WTC11 (cell line): Measurements from ENCODE around the gene UGP2. TPM values are rescaled to one million over a fixed set of nuclear protein-coding genes. Genes with fewer than 3 reads are reported as not detected.

Experiments
- ATAC-seq: fragments of 200-7000 bp; cut with Tn5 transposase; 2 replicates; pipeline ENCODE4 v1.10.0; 2021; ENCODE audit warnings: mild to moderate bottlenecking, moderate library complexity
- CTCF ChIA-PET: fragments of 300-600 bp; sonication (Branson Sonifier 250); formaldehyde crosslinking; loops from one replicate; lab custom pipeline; 2021; ENCODE audit warnings: antibody characterized with exemption; lab: Charles Lee
- POLR2A ChIA-PET: fragments of 350-600 bp; sonication (Branson Sonifier 250); formaldehyde crosslinking; loops from one replicate; lab custom pipeline; 2021; ENCODE audit warnings: antibody characterized with exemption; lab: Charles Lee
- DNase-seq: peaks from one replicate; pipeline ENCODE4 v3.0.0; 2021; ENCODE audit warnings: low spot score
- H3K27ac Mint-ChIP-seq: 2 replicates; pipeline ENCODE4 v1.8.0; 2021; ENCODE audit warnings: mixed read lengths
- H3K27me3 Mint-ChIP-seq: 2 replicates; pipeline ENCODE4 v1.8.0; 2021; ENCODE audit warnings: low read depth, mild to moderate bottlenecking, moderate library complexity, mixed read lengths
- H3K36me3 Mint-ChIP-seq: 2 replicates; pipeline ENCODE4 v1.8.0; 2021; ENCODE audit warnings: mixed read lengths
- H3K4me1 Mint-ChIP-seq: 2 replicates; pipeline ENCODE4 v1.8.0; 2022; ENCODE audit warnings: mixed read lengths
- H3K4me3 Mint-ChIP-seq: 2 replicates; pipeline ENCODE4 v1.8.0; 2021; ENCODE audit warnings: mild to moderate bottlenecking, moderate library complexity, mixed read lengths
- H3K9me3 Mint-ChIP-seq: 2 replicates; pipeline ENCODE4 v1.8.0; 2021; ENCODE audit warnings: mixed read lengths
- CBFB ChIP-seq: sonication (generic); formaldehyde crosslinking; IDR thresholded peaks from 2 replicates; pipeline ENCODE4 v1.8.1; 2022; ENCODE audit warnings: mild to moderate bottlenecking, low read depth, missing genetic modification reagents
- ESRRA ChIP-seq: sonication (generic); formaldehyde crosslinking; IDR thresholded peaks from 2 replicates; pipeline ENCODE4 v1.8.1; 2022; ENCODE audit warnings: mild to moderate bottlenecking, missing genetic modification reagents, borderline replicate concordance
- NFE2L1 ChIP-seq: sonication (generic); formaldehyde crosslinking; IDR thresholded peaks from 2 replicates; pipeline ENCODE4 v1.8.1; 2023; ENCODE audit warnings: missing genetic modification reagents
- NR2C2 ChIP-seq: sonication (generic); formaldehyde crosslinking; IDR thresholded peaks from 2 replicates; pipeline ENCODE4 v1.8.0; 2022; ENCODE audit warnings: mild to moderate bottlenecking, missing genetic modification reagents
- PRRX2 ChIP-seq: fragments of 250-450 bp; sonication (Bioruptor Pico); IDR thresholded peaks from 2 replicates; pipeline ENCODE4 v1.8.0; 2021; ENCODE audit warnings: mild to moderate bottlenecking
- TP53 ChIP-seq: sonication (generic); formaldehyde crosslinking; IDR thresholded peaks from 2 replicates; pipeline ENCODE4 v1.8.1; 2023; ENCODE audit warnings: mild to moderate bottlenecking, missing genetic modification reagents
- ZBTB21 ChIP-seq: sonication (generic); formaldehyde crosslinking; IDR thresholded peaks from 2 replicates; pipeline ENCODE4 v1.8.1; 2023; ENCODE audit warnings: mild to moderate bottlenecking, missing genetic modification reagents, borderline replicate concordance
- ZNF219 ChIP-seq: sonication (generic); formaldehyde crosslinking; IDR thresholded peaks from 2 replicates; pipeline ENCODE4 v1.8.0; 2023; ENCODE audit warnings: missing genetic modification reagents, mild to moderate bottlenecking, borderline replicate concordance
- ZNF416 ChIP-seq: fragments of 250-450 bp; sonication (Bioruptor Pico); IDR thresholded peaks from 2 replicates; pipeline ENCODE4 v1.9.0; 2021; ENCODE audit warnings: mild to moderate bottlenecking, inconsistent platforms
- ZNF671 ChIP-seq: fragments of 250-450 bp; sonication (Bioruptor Pico); IDR thresholded peaks from 2 replicates; pipeline ENCODE4 v1.8.0; 2021; ENCODE audit warnings: mild to moderate bottlenecking
- total RNA-seq: library from RNA; stranded (reverse); gene quantifications from 3 replicates; pipeline ENCODE4 v1.2.3, GENCODE V29; 2021
- TF ChIP-seq, protein P1 (sequence below): sonication (generic); formaldehyde crosslinking; IDR thresholded peaks from 2 replicates; pipeline ENCODE4 v1.8.0; 2023; ENCODE audit warnings: missing genetic modification reagents
- TF ChIP-seq, protein P2 (sequence below): sonication (generic); formaldehyde crosslinking; IDR thresholded peaks from 2 replicates; pipeline ENCODE4 v1.8.0; 2022; ENCODE audit warnings: mild to moderate bottlenecking, missing genetic modification reagents
- TF ChIP-seq, protein P3 (sequence below): sonication (generic); formaldehyde crosslinking; IDR thresholded peaks from 2 replicates; pipeline ENCODE4 v1.8.0; 2022; ENCODE audit warnings: missing genetic modification reagents
- TF ChIP-seq, protein P4 (sequence below): fragments of 250-450 bp; sonication (Bioruptor Pico); IDR thresholded peaks from 2 replicates; pipeline ENCODE4 v1.9.0; 2021; ENCODE audit warnings: mild to moderate bottlenecking
- TF ChIP-seq, protein P5 (sequence below): sonication (generic); formaldehyde crosslinking; IDR thresholded peaks from 2 replicates; pipeline ENCODE4 v1.8.0; 2022; ENCODE audit warnings: mild to moderate bottlenecking, missing genetic modification reagents
- TF ChIP-seq, protein P6 (sequence below): sonication (generic); formaldehyde crosslinking; IDR thresholded peaks from 2 replicates; pipeline ENCODE4 v1.8.1; 2022; ENCODE audit warnings: low read depth, mild to moderate bottlenecking, moderate library complexity, missing genetic modification reagents, borderline replicate concordance
- TF ChIP-seq, protein P7 (sequence below): sonication (generic); formaldehyde crosslinking; IDR thresholded peaks from 2 replicates; pipeline ENCODE4 v1.8.1; 2023; ENCODE audit warnings: mild to moderate bottlenecking, moderate library complexity, missing genetic modification reagents
- TF ChIP-seq, protein P8 (sequence below): fragments of 250-450 bp; sonication (Bioruptor Pico); conservative IDR thresholded peaks from 2 replicates; pipeline ENCODE4 v1.9.0; 2021; ENCODE audit warnings: mild to moderate bottlenecking
- TF ChIP-seq, protein P9 (sequence below): sonication (generic); formaldehyde crosslinking; conservative IDR thresholded peaks from 2 replicates; pipeline ENCODE4 v1.8.1; 2023; ENCODE audit warnings: mild to moderate bottlenecking, low read depth, missing genetic modification reagents, moderate library complexity

UGP2 gene
- total RNA-seq, 1 experiment from 2014 or later: 543 TPM

DNA sequence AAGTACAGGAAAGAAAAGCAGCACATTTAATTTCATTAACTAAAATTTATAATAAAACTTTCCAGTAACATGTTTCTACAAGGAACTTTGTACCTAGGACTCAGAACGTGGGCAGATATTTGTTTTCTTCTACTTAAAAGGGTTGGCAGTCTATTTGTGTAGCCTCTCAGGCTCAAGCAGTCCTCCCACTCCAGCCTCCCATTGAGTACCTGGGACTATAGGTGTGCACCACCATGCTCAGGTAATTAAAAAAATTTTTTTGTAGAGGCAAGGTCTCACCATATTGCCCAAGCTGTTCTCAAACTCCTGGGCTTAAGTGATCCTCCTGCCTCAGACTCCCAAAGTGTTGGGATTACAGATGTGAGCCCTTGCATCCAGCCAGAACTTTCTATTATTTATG, 36.8 kb downstream of the UGP2 start:
- H3K27ac Mint-ChIP-seq: peak overlapping the region; percentile 74
- peak overlapping the region; percentile 21 for H3K4me3 Mint-ChIP-seq
- DNase-seq (no peak), ATAC-seq (no peak)
- ChIA-PET CTCF (interaction anchor here (1.2 to 1.6 kb wide), 2 partner anchors 17 to 180 kb away, joined by 4 to 5 read pairs; no protein-coding TSS in a partner anchor), POLR2A (interaction anchor here (1.0 kb wide), 1 partner anchor 180 kb away, joined by 3 read pairs; no protein-coding TSS in a partner anchor)
- H3K4me1 Mint-ChIP-seq: peaks cover 89% of the 10 kb centered on the region
- TF ChIP-seq, protein P1, sequence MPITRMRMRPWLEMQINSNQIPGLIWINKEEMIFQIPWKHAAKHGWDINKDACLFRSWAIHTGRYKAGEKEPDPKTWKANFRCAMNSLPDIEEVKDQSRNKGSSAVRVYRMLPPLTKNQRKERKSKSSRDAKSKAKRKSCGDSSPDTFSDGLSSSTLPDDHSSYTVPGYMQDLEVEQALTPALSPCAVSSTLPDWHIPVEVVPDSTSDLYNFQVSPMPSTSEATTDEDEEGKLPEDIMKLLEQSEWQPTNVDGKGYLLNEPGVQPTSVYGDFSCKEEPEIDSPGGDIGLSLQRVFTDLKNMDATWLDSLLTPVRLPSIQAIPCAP (CRISPR knock-in tag): no peak
- TF ChIP-seq, protein P2, sequence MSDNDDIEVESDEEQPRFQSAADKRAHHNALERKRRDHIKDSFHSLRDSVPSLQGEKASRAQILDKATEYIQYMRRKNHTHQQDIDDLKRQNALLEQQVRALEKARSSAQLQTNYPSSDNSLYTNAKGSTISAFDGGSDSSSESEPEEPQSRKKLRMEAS: no peak
- TF ChIP-seq ZNF416 (CRISPR knock-in tag): no peak
- no peak for TF ChIP-seq TP53 (CRISPR knock-in tag)
- TF ChIP-seq ZBTB21: no peak
- no peak for TF ChIP-seq ESRRA (CRISPR knock-in tag)
- TF ChIP-seq, protein P3, sequence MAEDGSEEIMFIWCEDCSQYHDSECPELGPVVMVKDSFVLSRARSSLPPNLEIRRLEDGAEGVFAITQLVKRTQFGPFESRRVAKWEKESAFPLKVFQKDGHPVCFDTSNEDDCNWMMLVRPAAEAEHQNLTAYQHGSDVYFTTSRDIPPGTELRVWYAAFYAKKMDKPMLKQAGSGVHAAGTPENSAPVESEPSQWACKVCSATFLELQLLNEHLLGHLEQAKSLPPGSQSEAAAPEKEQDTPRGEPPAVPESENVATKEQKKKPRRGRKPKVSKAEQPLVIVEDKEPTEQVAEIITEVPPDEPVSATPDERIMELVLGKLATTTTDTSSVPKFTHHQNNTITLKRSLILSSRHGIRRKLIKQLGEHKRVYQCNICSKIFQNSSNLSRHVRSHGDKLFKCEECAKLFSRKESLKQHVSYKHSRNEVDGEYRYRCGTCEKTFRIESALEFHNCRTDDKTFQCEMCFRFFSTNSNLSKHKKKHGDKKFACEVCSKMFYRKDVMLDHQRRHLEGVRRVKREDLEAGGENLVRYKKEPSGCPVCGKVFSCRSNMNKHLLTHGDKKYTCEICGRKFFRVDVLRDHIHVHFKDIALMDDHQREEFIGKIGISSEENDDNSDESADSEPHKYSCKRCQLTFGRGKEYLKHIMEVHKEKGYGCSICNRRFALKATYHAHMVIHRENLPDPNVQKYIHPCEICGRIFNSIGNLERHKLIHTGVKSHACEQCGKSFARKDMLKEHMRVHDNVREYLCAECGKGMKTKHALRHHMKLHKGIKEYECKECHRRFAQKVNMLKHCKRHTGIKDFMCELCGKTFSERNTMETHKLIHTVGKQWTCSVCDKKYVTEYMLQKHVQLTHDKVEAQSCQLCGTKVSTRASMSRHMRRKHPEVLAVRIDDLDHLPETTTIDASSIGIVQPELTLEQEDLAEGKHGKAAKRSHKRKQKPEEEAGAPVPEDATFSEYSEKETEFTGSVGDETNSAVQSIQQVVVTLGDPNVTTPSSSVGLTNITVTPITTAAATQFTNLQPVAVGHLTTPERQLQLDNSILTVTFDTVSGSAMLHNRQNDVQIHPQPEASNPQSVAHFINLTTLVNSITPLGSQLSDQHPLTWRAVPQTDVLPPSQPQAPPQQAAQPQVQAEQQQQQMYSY: no peak
- no peak for TF ChIP-seq PRRX2
- TF ChIP-seq, protein P4, sequence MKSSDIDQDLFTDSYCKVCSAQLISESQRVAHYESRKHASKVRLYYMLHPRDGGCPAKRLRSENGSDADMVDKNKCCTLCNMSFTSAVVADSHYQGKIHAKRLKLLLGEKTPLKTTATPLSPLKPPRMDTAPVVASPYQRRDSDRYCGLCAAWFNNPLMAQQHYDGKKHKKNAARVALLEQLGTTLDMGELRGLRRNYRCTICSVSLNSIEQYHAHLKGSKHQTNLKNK (CRISPR knock-in tag): no peak
- TF ChIP-seq, protein P5, sequence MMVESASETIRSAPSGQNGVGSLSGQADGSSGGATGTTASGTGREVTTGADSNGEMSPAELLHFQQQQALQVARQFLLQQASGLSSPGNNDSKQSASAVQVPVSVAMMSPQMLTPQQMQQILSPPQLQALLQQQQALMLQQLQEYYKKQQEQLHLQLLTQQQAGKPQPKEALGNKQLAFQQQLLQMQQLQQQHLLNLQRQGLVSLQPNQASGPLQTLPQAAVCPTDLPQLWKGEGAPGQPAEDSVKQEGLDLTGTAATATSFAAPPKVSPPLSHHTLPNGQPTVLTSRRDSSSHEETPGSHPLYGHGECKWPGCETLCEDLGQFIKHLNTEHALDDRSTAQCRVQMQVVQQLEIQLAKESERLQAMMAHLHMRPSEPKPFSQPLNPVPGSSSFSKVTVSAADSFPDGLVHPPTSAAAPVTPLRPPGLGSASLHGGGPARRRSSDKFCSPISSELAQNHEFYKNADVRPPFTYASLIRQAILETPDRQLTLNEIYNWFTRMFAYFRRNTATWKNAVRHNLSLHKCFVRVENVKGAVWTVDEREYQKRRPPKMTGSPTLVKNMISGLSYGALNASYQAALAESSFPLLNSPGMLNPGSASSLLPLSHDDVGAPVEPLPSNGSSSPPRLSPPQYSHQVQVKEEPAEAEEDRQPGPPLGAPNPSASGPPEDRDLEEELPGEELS (CRISPR knock-in tag): no peak
- H3K36me3 Mint-ChIP-seq: peaks cover 78% of the 10 kb centered on the region
- H3K9me3 Mint-ChIP-seq: no peaks in the 10 kb centered on the region
- H3K27me3 Mint-ChIP-seq: no peaks in the 10 kb centered on the region

DNA sequence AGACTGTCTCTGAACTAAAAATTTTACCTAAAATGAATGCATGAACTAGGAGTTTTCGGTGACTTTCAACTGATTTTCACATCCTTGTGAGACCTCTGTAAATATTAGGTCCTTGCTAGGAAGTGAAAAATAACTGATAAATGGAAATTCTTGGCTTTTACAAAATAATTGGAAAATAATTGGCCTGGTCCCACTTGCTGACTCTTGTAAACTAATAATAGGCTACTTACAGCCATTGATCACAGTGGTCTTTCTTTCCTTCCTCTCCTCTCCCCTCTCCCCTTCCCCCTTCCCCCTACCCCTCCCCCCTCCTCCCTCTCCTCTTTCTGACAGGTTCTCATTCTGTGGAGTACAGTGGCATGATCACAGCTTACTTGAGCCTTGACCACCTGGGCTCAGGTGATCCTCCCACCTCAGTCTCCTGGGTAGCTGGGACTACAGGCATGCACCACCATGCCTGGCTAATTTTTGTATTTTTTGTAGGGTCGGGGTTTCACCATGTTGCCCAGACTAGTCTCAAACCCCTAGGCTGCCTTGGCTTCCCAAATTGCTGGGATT, 38.3 kb downstream of the UGP2 start:
- POLR2A ChIA-PET: interaction anchor here (0.6 kb wide), 1 partner anchor 11 kb away, joined by 3 read pairs; no protein-coding TSS in a partner anchor
- no peak for DNase-seq
- Mint-ChIP-seq H3K4me1 (peaks cover 83% of the 10 kb centered on the region), H3K36me3 (peaks cover 76% of the 10 kb centered on the region), H3K27ac (no peak overlapping the region), H3K9me3 (no peaks in the 10 kb centered on the region), H3K27me3 (no peaks in the 10 kb centered on the region), H3K4me3 (peak overlapping the region; percentile 2; the same call in 1 of the 2 replicates)
- CTCF ChIA-PET: interaction anchor here (1.0 to 1.9 kb wide), 2 partner anchors 15 to 181 kb away, joined by 3 to 6 read pairs; no protein-coding TSS in a partner anchor
- ATAC-seq: peak; percentile 57
- TF ChIP-seq, protein P6, sequence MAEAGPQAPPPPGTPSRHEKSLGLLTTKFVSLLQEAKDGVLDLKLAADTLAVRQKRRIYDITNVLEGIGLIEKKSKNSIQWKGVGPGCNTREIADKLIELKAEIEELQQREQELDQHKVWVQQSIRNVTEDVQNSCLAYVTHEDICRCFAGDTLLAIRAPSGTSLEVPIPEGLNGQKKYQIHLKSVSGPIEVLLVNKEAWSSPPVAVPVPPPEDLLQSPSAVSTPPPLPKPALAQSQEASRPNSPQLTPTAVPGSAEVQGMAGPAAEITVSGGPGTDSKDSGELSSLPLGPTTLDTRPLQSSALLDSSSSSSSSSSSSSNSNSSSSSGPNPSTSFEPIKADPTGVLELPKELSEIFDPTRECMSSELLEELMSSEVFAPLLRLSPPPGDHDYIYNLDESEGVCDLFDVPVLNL (CRISPR knock-in tag): no peak
- no peak for TF ChIP-seq CBFB (CRISPR knock-in tag)
- TF ChIP-seq, protein P7, sequence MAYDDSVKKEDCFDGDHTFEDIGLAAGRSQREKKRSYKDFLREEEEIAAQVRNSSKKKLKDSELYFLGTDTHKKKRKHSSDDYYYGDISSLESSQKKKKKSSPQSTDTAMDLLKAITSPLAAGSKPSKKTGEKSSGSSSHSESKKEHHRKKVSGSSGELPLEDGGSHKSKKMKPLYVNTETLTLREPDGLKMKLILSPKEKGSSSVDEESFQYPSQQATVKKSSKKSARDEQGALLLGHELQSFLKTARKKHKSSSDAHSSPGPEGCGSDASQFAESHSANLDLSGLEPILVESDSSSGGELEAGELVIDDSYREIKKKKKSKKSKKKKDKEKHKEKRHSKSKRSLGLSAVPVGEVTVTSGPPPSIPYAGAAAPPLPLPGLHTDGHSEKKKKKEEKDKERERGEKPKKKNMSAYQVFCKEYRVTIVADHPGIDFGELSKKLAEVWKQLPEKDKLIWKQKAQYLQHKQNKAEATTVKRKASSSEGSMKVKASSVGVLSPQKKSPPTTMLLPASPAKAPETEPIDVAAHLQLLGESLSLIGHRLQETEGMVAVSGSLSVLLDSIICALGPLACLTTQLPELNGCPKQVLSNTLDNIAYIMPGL: no peak
- TF ChIP-seq, protein P8, sequence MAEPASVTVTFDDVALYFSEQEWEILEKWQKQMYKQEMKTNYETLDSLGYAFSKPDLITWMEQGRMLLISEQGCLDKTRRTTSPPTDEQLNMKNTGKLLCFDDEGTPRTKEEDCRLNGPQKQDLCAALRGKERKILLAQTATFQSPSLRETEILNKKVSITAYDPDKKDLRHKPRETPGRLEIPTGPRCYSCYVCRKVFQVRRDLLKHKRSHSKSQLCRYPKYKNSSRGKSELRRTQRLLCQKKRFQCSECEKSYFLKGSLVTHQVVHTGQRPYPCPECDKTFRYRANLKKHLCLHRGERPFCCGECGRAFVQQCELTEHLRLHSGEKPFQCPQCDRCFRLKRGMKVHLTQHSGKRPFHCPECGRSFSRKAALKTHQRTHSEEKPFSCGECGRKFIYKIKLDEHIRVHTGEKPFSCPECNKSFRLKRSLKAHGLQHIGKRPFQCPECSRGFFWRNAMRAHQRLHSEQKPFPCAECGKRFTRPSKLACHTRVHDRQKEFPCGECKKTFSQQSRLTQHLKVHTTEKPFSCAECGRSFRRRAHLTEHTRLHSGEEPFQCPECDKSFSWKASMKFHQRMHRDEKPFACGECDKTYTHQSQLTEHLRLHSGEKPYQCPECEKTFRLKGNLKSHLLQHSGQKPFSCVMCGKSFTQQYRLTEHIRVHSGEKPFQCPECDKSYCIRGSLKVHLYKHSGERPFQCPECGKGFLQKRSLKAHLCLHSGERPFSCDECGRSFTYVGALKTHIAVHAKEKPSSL (CRISPR knock-in tag): no peak
- no peak for TF ChIP-seq ZNF219
- TF ChIP-seq, protein P9, sequence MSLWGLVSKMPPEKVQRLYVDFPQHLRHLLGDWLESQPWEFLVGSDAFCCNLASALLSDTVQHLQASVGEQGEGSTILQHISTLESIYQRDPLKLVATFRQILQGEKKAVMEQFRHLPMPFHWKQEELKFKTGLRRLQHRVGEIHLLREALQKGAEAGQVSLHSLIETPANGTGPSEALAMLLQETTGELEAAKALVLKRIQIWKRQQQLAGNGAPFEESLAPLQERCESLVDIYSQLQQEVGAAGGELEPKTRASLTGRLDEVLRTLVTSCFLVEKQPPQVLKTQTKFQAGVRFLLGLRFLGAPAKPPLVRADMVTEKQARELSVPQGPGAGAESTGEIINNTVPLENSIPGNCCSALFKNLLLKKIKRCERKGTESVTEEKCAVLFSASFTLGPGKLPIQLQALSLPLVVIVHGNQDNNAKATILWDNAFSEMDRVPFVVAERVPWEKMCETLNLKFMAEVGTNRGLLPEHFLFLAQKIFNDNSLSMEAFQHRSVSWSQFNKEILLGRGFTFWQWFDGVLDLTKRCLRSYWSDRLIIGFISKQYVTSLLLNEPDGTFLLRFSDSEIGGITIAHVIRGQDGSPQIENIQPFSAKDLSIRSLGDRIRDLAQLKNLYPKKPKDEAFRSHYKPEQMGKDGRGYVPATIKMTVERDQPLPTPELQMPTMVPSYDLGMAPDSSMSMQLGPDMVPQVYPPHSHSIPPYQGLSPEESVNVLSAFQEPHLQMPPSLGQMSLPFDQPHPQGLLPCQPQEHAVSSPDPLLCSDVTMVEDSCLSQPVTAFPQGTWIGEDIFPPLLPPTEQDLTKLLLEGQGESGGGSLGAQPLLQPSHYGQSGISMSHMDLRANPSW (CRISPR knock-in tag): no peak
- no peak for TF ChIP-seq ZNF671 (CRISPR knock-in tag)
- no peak for TF ChIP-seq NR2C2 (CRISPR knock-in tag)
- TF ChIP-seq NFE2L1 (CRISPR knock-in tag): no peak
